ENCODE measurements around the gene TMEM154.

DNA sequence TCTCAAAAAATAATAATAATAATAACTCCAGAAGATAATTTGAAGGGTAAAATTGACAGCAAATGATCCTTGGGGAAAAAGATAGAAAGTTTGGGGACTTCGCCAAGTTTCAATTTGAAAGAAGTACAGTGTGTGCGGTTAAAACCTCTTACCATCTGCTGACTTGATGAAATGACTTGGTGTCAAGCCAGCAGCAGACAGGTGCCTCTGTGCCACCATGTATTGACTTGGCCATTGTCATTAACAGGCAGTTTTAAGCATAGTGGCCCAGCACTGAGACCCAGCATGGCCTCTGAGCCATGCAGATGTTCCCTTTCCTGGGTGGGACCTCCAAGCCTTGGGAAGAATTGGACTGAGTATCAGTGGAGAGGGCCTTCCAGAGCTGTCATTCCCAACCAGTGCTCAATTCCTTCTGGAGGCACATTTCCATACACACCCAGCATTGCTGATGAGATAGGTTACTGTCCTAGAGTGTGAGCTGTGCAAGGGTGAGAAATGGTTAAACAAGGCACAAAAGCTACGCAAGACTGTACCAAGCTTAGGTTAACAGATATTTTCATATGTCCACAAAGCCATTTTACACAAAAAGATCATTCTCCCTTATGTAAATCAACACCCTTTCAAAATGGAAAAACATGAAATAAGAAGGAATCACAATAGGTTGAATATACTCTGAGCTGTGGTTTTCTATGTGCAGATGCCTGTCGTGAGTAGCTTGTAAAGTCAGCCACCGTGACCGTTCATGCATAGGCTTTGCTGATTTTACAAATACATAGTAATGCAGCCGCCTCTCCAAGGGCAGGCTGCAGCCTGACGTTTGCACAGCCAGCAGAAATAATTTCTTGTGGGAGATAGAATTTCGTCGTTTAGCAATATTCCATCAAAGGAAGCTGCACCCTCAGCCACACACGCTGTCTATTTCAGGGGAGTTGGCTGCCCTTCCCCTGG, 84.5 kb downstream of the TMEM154 start:
- TF ChIP-seq POLR2A (IDR thresholded peaks at IDR 0.05) = no peak
- TF ChIP-seq, protein P1, sequence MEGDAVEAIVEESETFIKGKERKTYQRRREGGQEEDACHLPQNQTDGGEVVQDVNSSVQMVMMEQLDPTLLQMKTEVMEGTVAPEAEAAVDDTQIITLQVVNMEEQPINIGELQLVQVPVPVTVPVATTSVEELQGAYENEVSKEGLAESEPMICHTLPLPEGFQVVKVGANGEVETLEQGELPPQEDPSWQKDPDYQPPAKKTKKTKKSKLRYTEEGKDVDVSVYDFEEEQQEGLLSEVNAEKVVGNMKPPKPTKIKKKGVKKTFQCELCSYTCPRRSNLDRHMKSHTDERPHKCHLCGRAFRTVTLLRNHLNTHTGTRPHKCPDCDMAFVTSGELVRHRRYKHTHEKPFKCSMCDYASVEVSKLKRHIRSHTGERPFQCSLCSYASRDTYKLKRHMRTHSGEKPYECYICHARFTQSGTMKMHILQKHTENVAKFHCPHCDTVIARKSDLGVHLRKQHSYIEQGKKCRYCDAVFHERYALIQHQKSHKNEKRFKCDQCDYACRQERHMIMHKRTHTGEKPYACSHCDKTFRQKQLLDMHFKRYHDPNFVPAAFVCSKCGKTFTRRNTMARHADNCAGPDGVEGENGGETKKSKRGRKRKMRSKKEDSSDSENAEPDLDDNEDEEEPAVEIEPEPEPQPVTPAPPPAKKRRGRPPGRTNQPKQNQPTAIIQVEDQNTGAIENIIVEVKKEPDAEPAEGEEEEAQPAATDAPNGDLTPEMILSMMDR (IDR thresholded peaks at IDR 0.05) = no peak

Data from esophagus squamous epithelium (tissue), 4 donors.